Transverse colon (tissue), 4 donors: ENCODE measurements around the gene GNAT1.
A peak's percentile ranks its signal among the peaks of the same experiment; 100 is the strongest.

ENCODE experiments used
- EP300 ChIP-seq: sonication (generic); formaldehyde crosslinking; IDR thresholded peaks from one replicate; pipeline ENCODE4 v1.6.1; 2017; ENCODE audit warnings: antibody characterized with exemption, low read depth
- POLR2A ChIP-seq: fragments of 450-650 bp; IDR thresholded peaks from one replicate; pipeline ENCODE4 v1.6.1; 2016; ENCODE audit warnings: antibody characterized with exemption, mild to moderate bottlenecking, moderate library complexity
- POLR2AphosphoS5 ChIP-seq, 3 donors: sonication (generic); formaldehyde crosslinking; IDR thresholded peaks; one replicate each; pipeline ENCODE4 v1.6.1; 2016; ENCODE audit warnings: antibody characterized with exemption in 3 of 3
- TF ChIP-seq, protein P1 (sequence below), 5 experiments: fragments of 200-600 bp in 3 of 5; fragments of 450-650 bp in 2 of 5; sonication (generic) in 3 of 5; IDR thresholded peaks; 1 replicate in 2 of 5; 2 replicates in 3 of 5; pipeline ENCODE4 v1.5.1; 2016 to 2017; ENCODE audit warnings: antibody characterized with exemption in 5 of 5, inconsistent platforms in 3 of 5, mild to moderate bottlenecking in 2 of 5, moderate library complexity in 1 of 5

DNA sequence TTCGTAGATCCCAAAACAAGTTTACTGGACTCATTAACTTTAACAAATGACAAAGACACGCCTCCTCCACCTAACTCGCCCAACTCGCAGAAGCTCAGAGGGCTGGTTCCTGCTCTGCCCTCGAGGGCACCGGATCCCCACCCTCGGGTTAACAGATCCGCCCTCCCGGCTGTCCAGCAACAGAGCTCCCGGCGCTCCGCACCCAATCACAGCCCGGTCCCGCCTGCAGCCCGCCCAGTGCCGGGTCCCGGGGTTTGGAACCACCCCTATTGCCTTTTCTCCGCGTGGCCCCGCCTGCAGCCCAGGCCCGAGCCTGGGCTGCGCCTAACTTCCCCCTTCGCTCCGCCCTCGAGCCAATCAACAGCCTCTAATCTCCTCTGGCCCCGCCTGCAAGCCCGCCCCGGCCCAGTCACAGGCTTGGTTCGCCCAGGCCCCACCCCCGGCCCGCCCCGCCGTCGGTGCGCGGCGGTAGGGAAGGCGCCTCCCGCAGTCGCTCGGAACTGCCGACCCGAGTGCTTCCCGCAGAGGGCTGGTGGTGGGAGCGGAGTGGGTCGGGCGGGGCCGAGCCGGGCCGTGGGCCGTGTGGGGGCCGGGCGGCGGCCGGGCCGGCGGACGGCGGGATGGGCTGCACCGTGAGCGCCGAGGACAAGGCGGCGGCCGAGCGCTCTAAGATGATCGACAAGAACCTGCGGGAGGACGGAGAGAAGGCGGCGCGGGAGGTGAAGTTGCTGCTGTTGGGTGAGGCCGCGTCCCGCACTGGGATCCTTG lies 44.5 kb downstream of the GNAT1 start, which contains the start of gene GNAI2:
- TF ChIP-seq POLR2AphosphoS5 (IDR thresholded peaks at IDR 0.05) (peak; percentile 96 to 98 (median 98)), POLR2A (peak; percentile 77), EP300 (no peak)
- TF ChIP-seq, protein P1, sequence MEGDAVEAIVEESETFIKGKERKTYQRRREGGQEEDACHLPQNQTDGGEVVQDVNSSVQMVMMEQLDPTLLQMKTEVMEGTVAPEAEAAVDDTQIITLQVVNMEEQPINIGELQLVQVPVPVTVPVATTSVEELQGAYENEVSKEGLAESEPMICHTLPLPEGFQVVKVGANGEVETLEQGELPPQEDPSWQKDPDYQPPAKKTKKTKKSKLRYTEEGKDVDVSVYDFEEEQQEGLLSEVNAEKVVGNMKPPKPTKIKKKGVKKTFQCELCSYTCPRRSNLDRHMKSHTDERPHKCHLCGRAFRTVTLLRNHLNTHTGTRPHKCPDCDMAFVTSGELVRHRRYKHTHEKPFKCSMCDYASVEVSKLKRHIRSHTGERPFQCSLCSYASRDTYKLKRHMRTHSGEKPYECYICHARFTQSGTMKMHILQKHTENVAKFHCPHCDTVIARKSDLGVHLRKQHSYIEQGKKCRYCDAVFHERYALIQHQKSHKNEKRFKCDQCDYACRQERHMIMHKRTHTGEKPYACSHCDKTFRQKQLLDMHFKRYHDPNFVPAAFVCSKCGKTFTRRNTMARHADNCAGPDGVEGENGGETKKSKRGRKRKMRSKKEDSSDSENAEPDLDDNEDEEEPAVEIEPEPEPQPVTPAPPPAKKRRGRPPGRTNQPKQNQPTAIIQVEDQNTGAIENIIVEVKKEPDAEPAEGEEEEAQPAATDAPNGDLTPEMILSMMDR (IDR thresholded peaks at IDR 0.05), result no peak
